Activated CD8-positive, alpha-beta T cell treated with anti-CD3 and anti-CD28 coated beads for 36 hours (primary cell): ENCODE results near the gene MRPL34. TPM values are rescaled to one million over a fixed set of nuclear protein-coding genes. Genes with fewer than 3 reads are reported as not detected.

Source experiments
- ATAC-seq: fragments of 200-7000 bp; cut with Tn5 transposase; one replicate; pipeline ENCODE4 v1.10.0; 2021; ENCODE audit warnings: mild to moderate bottlenecking, moderate library complexity
- CTCF ChIA-PET: fragments of 350-600 bp; sonication (Branson Sonifier 250); formaldehyde crosslinking; loops from one replicate; lab custom pipeline; 2021; ENCODE audit warnings: antibody characterized with exemption; lab: Charles Lee
- POLR2A ChIA-PET: fragments of 350-600 bp; sonication (Branson Sonifier 250); formaldehyde crosslinking; loops from one replicate; lab custom pipeline; 2021; ENCODE audit warnings: antibody characterized with exemption; lab: Charles Lee
- DNase-seq: peaks from one replicate; pipeline ENCODE4 v3.0.0-alpha.2; 2020
- H3K27ac Mint-ChIP-seq: one replicate; pipeline ENCODE4 v1.8.0; 2021; ENCODE audit warnings: mild to moderate bottlenecking, mixed read lengths
- H3K27me3 Mint-ChIP-seq: one replicate; pipeline ENCODE4 v1.8.0; 2021; ENCODE audit warnings: mixed read lengths
- H3K36me3 Mint-ChIP-seq: one replicate; pipeline ENCODE4 v1.8.0; 2021; ENCODE audit warnings: low read depth, mixed read lengths
- H3K4me1 Mint-ChIP-seq: one replicate; pipeline ENCODE4 v1.8.0; 2021; ENCODE audit warnings: low read depth, mixed read lengths
- H3K4me3 Mint-ChIP-seq: one replicate; pipeline ENCODE4 v1.8.0; 2021; ENCODE audit warnings: mild to moderate bottlenecking, moderate library complexity, mixed read lengths
- H3K9me3 Mint-ChIP-seq: one replicate; pipeline ENCODE4 v1.8.0; 2021; ENCODE audit warnings: mixed read lengths
- intact Hi-C: fragments of 100-400 bp; cut with micrococcal nuclease; formaldehyde crosslinking; loops from one replicate; pipeline ENCODE4 v1.10.0; 2022
- total RNA-seq, 2 experiments: library from RNA; stranded (reverse); gene quantifications; one replicate each; pipeline ENCODE4 v1.2.3, GENCODE V29; 2021
- TF ChIP-seq, protein P1 (sequence below): fragments of 200-600 bp; IDR thresholded peaks from one replicate; pipeline ENCODE4 v1.8.0; 2022; ENCODE audit warnings: antibody characterized with exemption, mild to moderate bottlenecking

The MRPL34 gene
- total RNA-seq, 2 experiments from 2014 or later: 101 to 107 TPM

DNA sequence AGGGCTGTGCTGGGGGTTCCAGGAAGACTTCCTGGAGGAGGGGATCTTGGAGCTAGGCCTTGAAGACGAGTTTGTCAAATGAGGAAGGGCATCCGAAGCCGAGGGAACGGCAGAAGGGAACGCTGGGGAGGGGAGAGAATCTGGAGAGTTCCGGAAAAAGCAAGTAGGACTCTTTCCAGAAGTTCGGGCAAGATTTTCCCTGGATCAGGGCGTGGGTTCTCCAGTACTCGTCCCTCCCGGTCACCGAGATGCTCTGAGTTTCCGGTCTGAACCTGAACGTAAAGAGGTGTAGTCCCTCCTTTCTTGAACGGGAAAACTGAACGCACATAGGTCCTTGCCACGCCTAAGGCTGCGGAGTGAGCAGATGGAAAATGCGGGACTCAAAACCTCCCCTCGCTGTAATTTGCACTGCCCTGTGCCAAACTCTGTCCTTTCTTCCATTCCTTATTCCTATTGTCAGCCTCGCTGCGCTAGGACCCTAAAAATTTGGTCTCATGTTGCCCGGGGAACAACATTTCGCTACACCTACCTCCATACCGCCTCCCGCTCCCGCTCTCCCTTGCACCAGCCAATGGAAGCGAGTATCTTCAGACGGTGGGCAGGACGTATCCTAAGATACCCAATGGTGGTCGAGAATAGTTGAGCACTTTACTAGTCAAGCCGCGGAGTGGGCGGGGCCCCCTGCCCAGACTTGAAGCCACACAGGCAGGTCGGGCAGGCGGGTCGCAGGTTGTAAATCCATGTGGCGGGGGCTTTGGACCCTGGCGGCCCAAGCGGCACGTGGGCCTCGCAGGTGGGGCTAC, 31.4 kb downstream of the MRPL34 start, which contains the start of gene GTPBP3:
GTPBP3 (plus strand) TSS at position 682 of the 803 bp plus-strand sequence; CDS start at position 741, 59 bp downstream.
- peaks cover 37% of the 10 kb centered on the region for H3K4me1 Mint-ChIP-seq

DNA sequence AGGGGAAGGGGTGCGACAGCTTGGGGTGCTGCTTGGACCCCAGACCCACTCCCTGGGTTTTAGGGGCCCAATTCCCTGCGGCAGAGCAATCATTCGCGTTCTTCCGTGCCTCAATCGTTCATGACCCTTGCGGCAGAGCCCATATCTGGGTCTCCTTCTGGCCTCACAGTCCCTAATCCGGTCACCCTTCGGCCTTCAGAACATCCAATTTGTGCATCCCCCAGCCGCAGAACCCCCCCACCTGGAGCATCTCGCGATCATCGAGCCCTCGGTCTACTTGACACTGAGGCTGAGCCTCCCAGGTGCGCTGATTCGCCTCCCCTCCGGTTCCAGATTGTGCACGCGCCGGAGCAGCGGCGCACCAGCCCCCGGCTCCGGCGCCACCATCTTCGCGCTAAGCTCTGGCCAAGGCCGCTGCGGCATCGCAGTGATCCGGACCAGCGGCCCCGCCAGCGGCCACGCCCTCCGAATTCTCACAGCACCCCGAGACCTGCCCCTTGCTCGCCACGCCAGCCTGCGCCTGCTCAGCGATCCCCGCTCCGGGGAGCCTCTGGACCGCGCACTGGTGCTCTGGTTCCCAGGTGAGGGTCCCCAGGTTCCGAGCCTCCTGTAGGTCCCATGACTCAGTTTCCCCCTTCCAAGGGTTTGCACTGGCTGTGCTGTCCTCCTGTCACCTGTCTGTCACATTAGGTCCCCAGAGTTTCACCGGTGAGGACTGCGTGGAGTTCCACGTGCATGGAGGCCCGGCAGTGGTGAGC, 32.2 kb downstream of the MRPL34 start:
- Mint-ChIP-seq H3K9me3 (no peaks in the 10 kb centered on the region), H3K36me3 (peaks cover 7% of the 10 kb centered on the region), H3K27me3 (no peaks in the 10 kb centered on the region), H3K27ac (peak overlapping the region; percentile 95), H3K4me3 (peak overlapping the region; percentile 94), H3K4me1 (peaks cover 34% of the 10 kb centered on the region)
- TF ChIP-seq, protein P1, sequence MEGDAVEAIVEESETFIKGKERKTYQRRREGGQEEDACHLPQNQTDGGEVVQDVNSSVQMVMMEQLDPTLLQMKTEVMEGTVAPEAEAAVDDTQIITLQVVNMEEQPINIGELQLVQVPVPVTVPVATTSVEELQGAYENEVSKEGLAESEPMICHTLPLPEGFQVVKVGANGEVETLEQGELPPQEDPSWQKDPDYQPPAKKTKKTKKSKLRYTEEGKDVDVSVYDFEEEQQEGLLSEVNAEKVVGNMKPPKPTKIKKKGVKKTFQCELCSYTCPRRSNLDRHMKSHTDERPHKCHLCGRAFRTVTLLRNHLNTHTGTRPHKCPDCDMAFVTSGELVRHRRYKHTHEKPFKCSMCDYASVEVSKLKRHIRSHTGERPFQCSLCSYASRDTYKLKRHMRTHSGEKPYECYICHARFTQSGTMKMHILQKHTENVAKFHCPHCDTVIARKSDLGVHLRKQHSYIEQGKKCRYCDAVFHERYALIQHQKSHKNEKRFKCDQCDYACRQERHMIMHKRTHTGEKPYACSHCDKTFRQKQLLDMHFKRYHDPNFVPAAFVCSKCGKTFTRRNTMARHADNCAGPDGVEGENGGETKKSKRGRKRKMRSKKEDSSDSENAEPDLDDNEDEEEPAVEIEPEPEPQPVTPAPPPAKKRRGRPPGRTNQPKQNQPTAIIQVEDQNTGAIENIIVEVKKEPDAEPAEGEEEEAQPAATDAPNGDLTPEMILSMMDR: no peak
- intact Hi-C loops: no loop called here
- no peak for ATAC-seq
- POLR2A ChIA-PET: interaction anchor here (1.0 to 1.8 kb wide), 5 partner anchors 30 to 82 kb away, joined by 3 to 5 read pairs (median 3); partner anchors contain the start of gene MVB12A
- CTCF ChIA-PET: interaction anchor here (1.4 kb wide), 1 partner anchor 56 kb away, joined by 3 read pairs; the partner anchor contains the start of gene CCDC194
- peak; percentile 55 for DNase-seq

More for the DNA sequence above, 31.4 kb downstream of the MRPL34 start, which contains the start of gene GTPBP3:
- intact Hi-C loops: no loop called here
- peak; percentile 100 for DNase-seq
- ATAC-seq: peak; percentile 90
- peaks cover 7% of the 10 kb centered on the region for H3K36me3 Mint-ChIP-seq
- peak within 1 kb of the TSS; percentile 95 for H3K27ac Mint-ChIP-seq
- ChIA-PET CTCF (interaction anchor here (2.2 kb wide), 1 partner anchor 9 kb away, joined by 8 read pairs; no protein-coding TSS in a partner anchor), POLR2A (interaction anchor here (1.0 to 1.8 kb wide), 5 partner anchors 29 to 82 kb away, joined by 3 to 5 read pairs (median 3); partner anchors contain the start of gene MVB12A)
- H3K4me3 Mint-ChIP-seq: peak within 1 kb of the TSS; percentile 94
- TF ChIP-seq, protein P1: no peak
- no peaks in the 10 kb centered on the region for H3K9me3 Mint-ChIP-seq
- H3K27me3 Mint-ChIP-seq: no peaks in the 10 kb centered on the region

DNA sequence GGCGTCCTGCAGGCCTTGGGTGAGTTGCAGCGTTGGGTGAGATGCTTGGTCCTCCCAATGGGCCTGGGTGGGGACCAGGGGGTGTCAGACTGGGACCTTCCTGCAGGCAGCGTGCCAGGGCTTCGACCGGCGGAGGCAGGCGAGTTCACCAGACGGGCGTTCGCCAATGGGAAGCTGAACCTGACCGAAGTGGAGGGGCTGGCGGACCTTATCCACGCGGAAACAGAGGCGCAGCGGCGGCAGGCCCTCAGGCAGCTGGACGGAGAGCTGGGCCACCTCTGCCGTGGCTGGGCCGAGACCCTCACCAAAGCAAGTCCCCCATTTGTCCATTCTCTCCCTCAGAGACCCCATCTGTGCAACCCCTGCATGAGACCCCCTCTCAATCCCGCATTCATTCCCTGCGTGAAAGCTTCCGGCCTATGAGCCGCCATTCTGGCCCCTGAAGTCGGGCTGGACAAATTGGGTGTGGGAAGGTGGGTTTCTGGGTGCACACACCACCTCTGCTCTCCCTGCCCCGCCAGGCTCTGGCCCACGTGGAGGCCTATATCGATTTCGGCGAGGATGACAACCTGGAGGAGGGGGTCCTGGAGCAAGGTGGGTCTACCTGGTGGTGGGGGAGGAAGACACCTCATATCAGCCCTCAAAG, 32.9 kb downstream of the MRPL34 start:
- intact Hi-C loops: no loop called here
- ChIA-PET POLR2A (interaction anchor here (1.0 to 1.8 kb wide), 6 partner anchors 9 to 67 kb away, joined by 3 to 6 read pairs (median 4); partner anchors contain the start of gene BST2), CTCF (interaction anchor here (1.4 kb wide), 1 partner anchor 56 kb away, joined by 3 read pairs; the partner anchor contains the start of gene CCDC194)
- no peak for DNase-seq
- Mint-ChIP-seq H3K27ac (no peak overlapping the region), H3K36me3 (peaks cover 7% of the 10 kb centered on the region), H3K27me3 (no peaks in the 10 kb centered on the region), H3K9me3 (no peaks in the 10 kb centered on the region), H3K4me1 (peaks cover 30% of the 10 kb centered on the region), H3K4me3 (peak overlapping the region; percentile 94)
- ATAC-seq: no peak
- TF ChIP-seq, protein P1: no peak

DNA sequence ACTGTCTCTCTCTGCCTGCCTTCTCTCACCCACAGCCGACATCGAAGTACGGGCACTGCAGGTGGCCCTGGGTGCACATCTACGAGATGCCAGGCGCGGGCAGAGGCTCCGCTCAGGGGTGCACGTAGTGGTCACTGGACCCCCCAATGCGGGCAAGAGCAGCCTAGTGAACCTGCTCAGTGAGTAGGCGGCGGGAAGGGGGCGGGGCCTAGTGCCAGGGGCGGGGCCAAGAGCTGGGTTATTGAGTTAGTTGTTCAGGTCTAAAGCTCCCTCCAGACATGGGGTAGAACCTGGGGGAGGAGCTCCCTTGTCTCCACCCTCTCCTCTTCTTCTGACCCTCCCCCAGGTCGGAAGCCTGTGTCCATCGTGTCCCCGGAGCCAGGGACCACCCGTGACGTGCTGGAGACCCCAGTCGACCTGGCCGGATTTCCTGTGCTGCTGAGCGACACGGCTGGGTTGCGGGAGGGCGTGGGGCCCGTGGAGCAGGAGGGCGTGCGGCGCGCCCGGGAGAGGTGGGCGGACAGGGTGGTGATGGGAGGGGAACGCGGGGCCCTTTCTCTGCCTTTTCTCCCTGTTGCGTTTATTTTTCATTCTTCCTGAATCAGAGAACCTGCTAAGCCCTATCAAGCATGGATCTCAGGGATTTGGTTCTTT, 33.5 kb downstream of the MRPL34 start:
- ATAC-seq (no peak), DNase-seq (peak; percentile 79)
- POLR2A ChIA-PET: interaction anchor here (1.0 to 1.8 kb wide), 4 partner anchors 8 to 66 kb away, joined by 3 to 6 read pairs (median 4); partner anchors contain the start of gene BST2
- TF ChIP-seq, protein P1: no peak
- CTCF ChIA-PET: interaction anchor here (1.2 to 1.4 kb wide), 2 partner anchors 55 to 56 kb away, joined by 3 read pairs; partner anchors contain the start of gene CCDC194
- Mint-ChIP-seq H3K4me3 (peak overlapping the region; percentile 94), H3K36me3 (peaks cover 9% of the 10 kb centered on the region), H3K4me1 (peaks cover 26% of the 10 kb centered on the region), H3K27ac (no peak overlapping the region), H3K27me3 (no peaks in the 10 kb centered on the region), H3K9me3 (no peaks in the 10 kb centered on the region)
- intact Hi-C loops: no loop called here
